Dermis blood vessel endothelial cell (primary cell): ENCODE data around the gene CR1L. TPM values are rescaled to one million over a fixed set of nuclear protein-coding genes. Genes with fewer than 3 reads are reported as not detected.
"Not testable (repeated sequence)": the region's sequence is repeated elsewhere in the genome, so short reads cannot be mapped to it uniquely, and the experiment has no call there.

ENCODE experiments used
- DNase-seq: peaks from one replicate; pipeline ENCODE4 v3.0.0; 2010
- total RNA-seq: library from RNA; depleted of rRNA; stranded (reverse); fragments of >200 nt; gene quantifications from 2 replicates; pipeline ENCODE4 v1.2.3, GENCODE V29; 2014

CR1L gene
- total RNA-seq, 1 donor from 2014 or later, result not detected

- DNase-seq, result no peak
These were observed 102.9 kb downstream of the CR1L start for GRCh38 chr1:207747627-207748492.

- DNase-seq, result no peak
These were observed 104.0 kb downstream of the CR1L start for GRCh38 chr1:207748737-207749528.

GRCh38 chr1:207750631-207751305, 105.8 kb downstream of the CR1L start:
- DNase-seq, result peak; percentile 37

- peak; percentile 15 for DNase-seq
These were observed 106.5 kb downstream of the CR1L start for GRCh38 chr1:207751463-207751789.

GRCh38 chr1:207751790-207752455, 107.0 kb downstream of the CR1L start, which contains the start of gene CD46:
Gene CD46 (plus strand): TSS chr1:207752054. CDS start chr1:207752213, 159 bp downstream.
- peak; percentile 96 for DNase-seq

GRCh38 chr1:207752456-207752998, 107.6 kb downstream of the CR1L start:
- DNase-seq, result peak; percentile 42

- DNase-seq, result no peak
These were observed 108.7 kb downstream of the CR1L start for GRCh38 chr1:207753611-207754010.

GRCh38 chr1:207754011-207754410, 109.1 kb downstream of the CR1L start:
- DNase-seq, result no peak

GRCh38 chr1:207754974-207755700, 110.2 kb downstream of the CR1L start:
- no peak for DNase-seq

- no peak for DNase-seq
These were observed 111.1 kb downstream of the CR1L start for GRCh38 chr1:207755846-207756693.

GRCh38 chr1:207762622-207763021, 117.7 kb downstream of the CR1L start:
- no peak for DNase-seq

GRCh38 chr1:207763091-207763490, 118.2 kb downstream of the CR1L start:
- no peak for DNase-seq

- DNase-seq, result no peak
These were observed 119.0 kb downstream of the CR1L start for GRCh38 chr1:207763972-207764371.

GRCh38 chr1:207766569-207766968, 121.6 kb downstream of the CR1L start:
- no peak for DNase-seq

GRCh38 chr1:207770514-207770913, 125.6 kb downstream of the CR1L start:
- DNase-seq, result not testable (repeated sequence)

Other genes starting within 250 kb of the CR1L start
- not detected in 2 replicates for gene CR2, start 190.8 kb upstream of the CR1L start, total RNA-seq
- not detected in 2 replicates for gene CR1, start 149.0 kb upstream of the CR1L start, total RNA-seq
- gene CD46, start 106.9 kb downstream of the CR1L start, total RNA-seq, result 122 and 176 TPM in 2 replicates